Ishikawa (cell line): ENCODE measurements around the gene FOXP1.

Experiments used
- CREB1 ChIP-seq: IDR thresholded peaks from 2 replicates; pipeline ENCODE4 v1.6.1; 2012; ENCODE audit warnings: low read depth
- EGR1 ChIP-seq: IDR thresholded peaks from 2 replicates; pipeline ENCODE4 v1.6.1; 2012
- NFIC ChIP-seq: IDR thresholded peaks from 2 replicates; pipeline ENCODE4 v1.6.1; 2012
- RAD21 ChIP-seq: IDR thresholded peaks from 2 replicates; pipeline ENCODE4 v1.6.1; 2012; ENCODE audit warnings: low read depth
- TAF1 ChIP-seq: IDR thresholded peaks from 2 replicates; pipeline ENCODE4 v1.6.1; 2012; ENCODE audit warnings: low read depth, mild to moderate bottlenecking
- ZBTB7A ChIP-seq: IDR thresholded peaks from 2 replicates; pipeline ENCODE4 v1.6.1; 2012; ENCODE audit warnings: low read depth
- TF ChIP-seq, protein P1 (sequence below): IDR thresholded peaks from 2 replicates; pipeline ENCODE4 v1.6.1; 2012; ENCODE audit warnings: low read depth, mild to moderate bottlenecking

DNA sequence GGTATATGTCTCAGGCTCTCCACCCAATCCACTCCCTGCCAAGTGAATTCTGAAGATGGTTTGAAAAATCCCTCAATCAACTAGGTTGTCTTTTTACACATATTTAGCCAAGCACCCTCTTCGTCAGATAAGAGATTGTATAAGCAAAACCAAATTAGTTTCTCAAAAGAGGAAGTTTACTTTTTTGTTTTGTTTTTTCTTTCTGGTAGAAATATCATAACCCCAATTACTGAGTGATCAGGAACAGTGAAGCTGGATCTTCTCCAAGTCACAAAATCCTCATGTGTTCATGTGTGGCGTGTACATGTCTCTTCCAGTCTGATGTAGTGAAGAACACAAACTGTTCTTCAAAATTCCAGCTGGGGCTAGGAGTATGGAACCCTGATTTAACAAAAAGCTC lies 180.6 kb downstream of the FOXP1 start:
- no peak for TF ChIP-seq RAD21
- no peak for TF ChIP-seq EGR1
- TF ChIP-seq, protein P1, sequence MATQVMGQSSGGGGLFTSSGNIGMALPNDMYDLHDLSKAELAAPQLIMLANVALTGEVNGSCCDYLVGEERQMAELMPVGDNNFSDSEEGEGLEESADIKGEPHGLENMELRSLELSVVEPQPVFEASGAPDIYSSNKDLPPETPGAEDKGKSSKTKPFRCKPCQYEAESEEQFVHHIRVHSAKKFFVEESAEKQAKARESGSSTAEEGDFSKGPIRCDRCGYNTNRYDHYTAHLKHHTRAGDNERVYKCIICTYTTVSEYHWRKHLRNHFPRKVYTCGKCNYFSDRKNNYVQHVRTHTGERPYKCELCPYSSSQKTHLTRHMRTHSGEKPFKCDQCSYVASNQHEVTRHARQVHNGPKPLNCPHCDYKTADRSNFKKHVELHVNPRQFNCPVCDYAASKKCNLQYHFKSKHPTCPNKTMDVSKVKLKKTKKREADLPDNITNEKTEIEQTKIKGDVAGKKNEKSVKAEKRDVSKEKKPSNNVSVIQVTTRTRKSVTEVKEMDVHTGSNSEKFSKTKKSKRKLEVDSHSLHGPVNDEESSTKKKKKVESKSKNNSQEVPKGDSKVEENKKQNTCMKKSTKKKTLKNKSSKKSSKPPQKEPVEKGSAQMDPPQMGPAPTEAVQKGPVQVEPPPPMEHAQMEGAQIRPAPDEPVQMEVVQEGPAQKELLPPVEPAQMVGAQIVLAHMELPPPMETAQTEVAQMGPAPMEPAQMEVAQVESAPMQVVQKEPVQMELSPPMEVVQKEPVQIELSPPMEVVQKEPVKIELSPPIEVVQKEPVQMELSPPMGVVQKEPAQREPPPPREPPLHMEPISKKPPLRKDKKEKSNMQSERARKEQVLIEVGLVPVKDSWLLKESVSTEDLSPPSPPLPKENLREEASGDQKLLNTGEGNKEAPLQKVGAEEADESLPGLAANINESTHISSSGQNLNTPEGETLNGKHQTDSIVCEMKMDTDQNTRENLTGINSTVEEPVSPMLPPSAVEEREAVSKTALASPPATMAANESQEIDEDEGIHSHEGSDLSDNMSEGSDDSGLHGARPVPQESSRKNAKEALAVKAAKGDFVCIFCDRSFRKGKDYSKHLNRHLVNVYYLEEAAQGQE: no peak
- no peak for TF ChIP-seq CREB1
- no peak for TF ChIP-seq TAF1
- TF ChIP-seq NFIC: no peak
- no peak for TF ChIP-seq ZBTB7A
